Glomerular visceral epithelial cell (primary cell): ENCODE data around the gene PRPF38A.
"Not testable (repeated sequence)": the region's sequence is repeated elsewhere in the genome, so short reads cannot be mapped to it uniquely, and the experiment has no call there.

ENCODE experiments used
- DNase-seq: peaks from one replicate; pipeline ENCODE4 v3.0.0-alpha.2; 2016; ENCODE audit errors: extremely low spot score

The PRPF38A gene

GRCh38 chr1:52404116-52404974 lies at the start of gene PRPF38A, which contains the start of gene ORC1:
TSS of gene PRPF38A (plus strand) at chr1:52404602. CDS start at chr1:52404750, 148 bp downstream.
TSS of gene ORC1 (minus strand) at chr1:52404423. CDS start at chr1:52402223, 2,200 bp downstream.
- DNase-seq, result peak; percentile 97

GRCh38 chr1:52355436-52355835 lies 49.0 kb upstream of the PRPF38A start:
- DNase-seq, result no peak

GRCh38 chr1:52355847-52356505 lies 48.4 kb upstream of the PRPF38A start:
- DNase-seq, result no peak

- DNase-seq, result no peak
Measured at GRCh38 chr1:52356818-52357355, 47.5 kb upstream of the PRPF38A start.

- DNase-seq, result no peak
Measured at GRCh38 chr1:52357397-52357796, 47.0 kb upstream of the PRPF38A start.

- no peak for DNase-seq
Measured at GRCh38 chr1:52358851-52359497, 45.4 kb upstream of the PRPF38A start.

- no peak for DNase-seq
Measured at GRCh38 chr1:52359676-52360594, 44.5 kb upstream of the PRPF38A start.

GRCh38 chr1:52360595-52360968 lies 43.8 kb upstream of the PRPF38A start:
- no peak for DNase-seq

GRCh38 chr1:52364235-52364839 lies 40.1 kb upstream of the PRPF38A start:
- no peak for DNase-seq

GRCh38 chr1:52365071-52365745 lies 39.2 kb upstream of the PRPF38A start:
- DNase-seq, result peak; percentile 74

- DNase-seq, result peak; percentile 99
Measured at GRCh38 chr1:52365746-52366516, 38.5 kb upstream of the PRPF38A start, which contains the start of gene CC2D1B. TSS of gene CC2D1B (minus strand) at chr1:52366205. CDS start at chr1:52364620, 1,585 bp downstream.

- no peak for DNase-seq
Measured at GRCh38 chr1:52366517-52366827, 37.9 kb upstream of the PRPF38A start.

- DNase-seq, result no peak
Measured at GRCh38 chr1:52367272-52367671, 37.1 kb upstream of the PRPF38A start.

- DNase-seq, result peak; percentile 45
Measured at GRCh38 chr1:52368383-52369172, 35.8 kb upstream of the PRPF38A start.

- not testable (repeated sequence) for DNase-seq
Measured at GRCh38 chr1:52369851-52370250, 34.6 kb upstream of the PRPF38A start.

- DNase-seq, result no peak
Measured at GRCh38 chr1:52385376-52385775, 19.0 kb upstream of the PRPF38A start.

GRCh38 chr1:52386458-52386857 lies 17.9 kb upstream of the PRPF38A start:
- no peak for DNase-seq

GRCh38 chr1:52393174-52393573 lies 11.2 kb upstream of the PRPF38A start:
- DNase-seq, result no peak

GRCh38 chr1:52399629-52400028 lies 4.8 kb upstream of the PRPF38A start:
- DNase-seq, result no peak
